ENCODE measurements around the gene NIPSNAP3A.
"Not testable (repeated sequence)": the region's sequence is repeated elsewhere in the genome, so short reads cannot be mapped to it uniquely, and the experiment has no call there.

Gene NIPSNAP3A

DNA sequence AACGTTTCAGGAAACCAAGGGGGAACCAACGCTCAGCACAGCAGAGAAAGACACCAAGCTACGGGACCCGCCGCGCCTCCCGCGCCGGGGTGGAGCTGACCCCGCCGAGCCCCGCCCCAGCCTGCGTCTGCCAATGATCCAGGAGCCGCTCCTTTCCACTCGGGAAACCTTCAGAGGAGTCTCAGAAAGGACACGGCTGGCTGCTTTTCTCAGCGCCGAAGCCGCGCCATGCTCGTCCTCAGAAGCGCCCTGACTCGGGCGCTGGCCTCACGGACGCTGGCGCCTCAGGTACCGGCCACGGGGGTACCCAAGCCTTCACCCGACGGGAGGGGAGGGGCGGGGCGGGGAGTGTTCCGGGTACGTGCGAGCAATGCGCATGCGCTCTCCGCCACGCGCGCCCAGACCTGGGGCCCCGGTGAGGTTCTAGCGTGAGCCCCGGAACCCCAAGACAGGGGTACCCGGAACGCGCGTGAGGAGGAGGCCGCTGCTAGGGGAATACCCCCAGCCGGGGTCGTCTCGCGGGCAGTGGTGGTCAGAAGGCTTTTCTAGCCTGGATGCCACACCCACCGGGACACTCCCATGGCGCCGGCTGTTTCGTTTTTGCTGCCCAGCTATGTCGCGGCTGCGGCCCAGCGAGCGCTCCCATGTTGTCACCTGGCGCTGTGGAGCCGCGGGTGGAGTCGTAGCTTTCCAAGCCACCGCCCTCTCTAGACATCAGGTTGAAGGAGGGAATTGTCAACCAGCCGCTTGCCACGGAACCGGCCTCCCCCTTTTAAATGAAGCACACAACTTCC, at the start of gene NIPSNAP3A:
NIPSNAP3A (plus strand) TSS at position 119 of the 794 bp plus-strand sequence; CDS start at position 229, 110 bp downstream.
- DNase-seq (ENCODE audit: low read depth), result peak; percentile 55

- peak; percentile 14 for DNase-seq (ENCODE audit: low read depth)
These were observed 47.2 kb upstream of the NIPSNAP3A start for GRCh38 chr9:104700306-104700705.

- not testable (repeated sequence) for DNase-seq (ENCODE audit: low read depth)
These were observed 38.7 kb upstream of the NIPSNAP3A start for GRCh38 chr9:104708737-104709136.

DNA sequence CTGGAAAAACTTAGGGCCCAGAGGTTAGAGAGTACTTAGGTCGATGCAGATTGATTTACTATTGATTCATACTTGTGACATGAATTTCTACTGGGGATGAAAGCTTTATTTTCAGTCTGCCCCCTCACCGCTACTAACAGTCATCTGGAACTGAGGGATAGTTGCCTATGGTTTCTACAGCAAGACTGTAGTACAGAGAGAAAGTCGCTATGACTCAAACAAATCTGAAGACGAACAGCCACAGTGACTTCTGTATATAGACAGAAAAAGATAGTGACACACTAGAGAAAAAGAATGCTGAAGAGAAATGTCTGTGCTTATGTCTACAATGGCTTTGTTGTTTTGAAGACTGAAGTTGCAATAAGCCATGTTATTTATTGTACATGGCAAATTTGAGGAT, 35.9 kb upstream of the NIPSNAP3A start:
- no peak for DNase-seq (ENCODE audit: low read depth)

- no peak for DNase-seq (ENCODE audit: low read depth)
These were observed 22.5 kb upstream of the NIPSNAP3A start for GRCh38 chr9:104725014-104725413.

- no peak for DNase-seq (ENCODE audit: low read depth)
These were observed 9.0 kb upstream of the NIPSNAP3A start for GRCh38 chr9:104738452-104738851.

DNA sequence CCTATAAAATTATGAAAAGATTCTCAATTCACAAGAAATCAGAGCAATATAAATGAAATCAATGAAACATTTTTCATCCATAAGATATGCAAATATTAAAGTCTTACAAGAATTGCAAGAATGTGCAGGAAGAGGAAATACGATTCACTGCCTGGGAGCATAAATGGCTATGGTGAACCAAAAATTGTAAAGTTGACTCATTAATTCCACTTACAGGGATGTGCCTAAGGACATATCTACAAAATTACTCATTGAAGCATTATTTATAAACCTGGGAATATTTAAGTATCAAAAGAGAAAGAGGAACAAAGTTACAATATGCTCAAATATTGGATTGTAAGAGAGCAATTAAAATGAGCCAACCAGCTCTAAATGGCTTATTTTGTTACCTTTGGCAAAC, 6.9 kb upstream of the NIPSNAP3A start:
- DNase-seq (ENCODE audit: low read depth), result peak; percentile 36

DNA sequence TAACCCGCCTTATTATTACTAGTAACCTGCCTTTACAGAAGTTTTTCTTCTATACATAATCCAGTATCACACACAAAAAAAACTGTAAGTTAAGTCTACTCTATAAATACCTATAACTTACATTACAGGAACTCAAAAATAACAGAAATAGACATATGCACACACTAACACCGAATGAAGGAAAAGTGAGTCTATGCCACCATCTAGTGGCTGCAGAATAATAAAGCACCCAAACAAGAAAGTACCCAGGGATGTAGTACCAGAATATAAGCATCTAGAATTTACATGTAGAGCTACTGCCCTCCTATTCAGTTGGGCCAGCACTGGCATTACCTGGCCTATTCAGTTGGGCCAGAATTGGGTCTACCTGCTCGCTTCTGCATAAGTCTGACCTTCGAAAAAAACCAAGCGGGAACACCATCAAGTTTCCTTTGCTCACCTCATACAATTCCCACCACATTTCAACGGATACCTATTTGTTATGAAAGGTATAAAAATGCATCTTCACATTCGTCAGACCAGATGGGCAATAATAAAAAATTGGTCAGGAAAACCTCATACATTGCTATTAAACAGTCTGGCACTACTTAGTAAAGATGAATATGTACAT, 4.0 kb upstream of the NIPSNAP3A start:
- peak; percentile 65 for DNase-seq (ENCODE audit: low read depth)

GRCh38 chr9:104745852-104746251, 1.6 kb upstream of the NIPSNAP3A start:
- no peak for DNase-seq (ENCODE audit: low read depth)

DNA sequence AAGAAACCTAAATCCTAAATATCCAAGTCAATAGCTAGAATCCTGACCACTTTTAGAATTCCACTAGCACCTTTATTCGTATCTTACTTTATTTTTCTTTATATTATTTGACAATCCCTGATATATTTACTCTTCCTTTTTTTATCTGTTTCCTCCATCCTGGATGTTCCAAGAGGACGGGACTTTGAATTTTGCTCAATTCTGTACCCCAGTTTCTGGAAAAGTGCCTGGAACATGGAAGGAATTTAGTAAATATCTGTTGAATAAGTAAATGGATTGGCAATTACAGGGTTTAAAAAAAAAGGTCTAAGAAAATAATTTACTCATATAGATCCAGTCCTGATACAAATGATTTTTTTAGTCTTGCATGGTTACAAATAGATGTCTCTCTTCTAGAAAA, 1.2 kb upstream of the NIPSNAP3A start:
- no peak for DNase-seq (ENCODE audit: low read depth)

DNA sequence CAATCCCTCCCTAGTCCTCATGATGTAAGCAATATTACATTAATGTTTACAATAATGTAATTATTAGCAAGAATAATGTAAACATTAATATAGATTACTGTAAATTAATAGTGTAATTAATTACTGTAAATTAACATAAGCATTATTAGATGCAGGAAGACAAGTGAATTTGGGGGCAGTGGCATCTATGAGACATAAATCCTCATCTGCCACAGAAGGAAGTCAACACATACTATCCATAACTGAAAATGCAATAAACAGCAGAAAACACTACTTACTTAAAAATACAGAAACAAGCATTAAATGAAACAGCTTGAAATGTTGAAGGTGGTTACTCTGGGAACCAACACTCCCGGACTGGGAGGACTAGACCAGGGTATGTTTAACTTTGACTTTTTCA, 685 bp upstream of the NIPSNAP3A start:
- DNase-seq (ENCODE audit: low read depth), result no peak

DNA sequence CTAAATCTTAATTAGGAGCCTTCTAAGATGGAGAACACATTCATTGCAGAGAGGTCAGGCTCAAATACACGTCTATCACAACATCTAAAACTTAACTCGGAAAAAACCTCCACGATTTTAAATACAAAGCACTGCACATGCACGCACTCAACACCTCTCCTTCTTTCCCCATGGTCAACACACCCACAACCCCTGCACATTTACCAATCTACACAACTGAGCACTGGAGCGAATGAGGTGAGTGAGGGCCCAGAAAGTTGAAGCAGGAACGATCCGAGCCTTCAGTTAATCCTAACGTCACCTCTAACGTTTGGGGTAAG, 278 bp upstream of the NIPSNAP3A start:
- no peak for DNase-seq (ENCODE audit: low read depth)

GRCh38 chr9:104748359-104749031, 1.0 kb downstream of the NIPSNAP3A start:
- DNase-seq (ENCODE audit: low read depth), result peak; percentile 15

DNA sequence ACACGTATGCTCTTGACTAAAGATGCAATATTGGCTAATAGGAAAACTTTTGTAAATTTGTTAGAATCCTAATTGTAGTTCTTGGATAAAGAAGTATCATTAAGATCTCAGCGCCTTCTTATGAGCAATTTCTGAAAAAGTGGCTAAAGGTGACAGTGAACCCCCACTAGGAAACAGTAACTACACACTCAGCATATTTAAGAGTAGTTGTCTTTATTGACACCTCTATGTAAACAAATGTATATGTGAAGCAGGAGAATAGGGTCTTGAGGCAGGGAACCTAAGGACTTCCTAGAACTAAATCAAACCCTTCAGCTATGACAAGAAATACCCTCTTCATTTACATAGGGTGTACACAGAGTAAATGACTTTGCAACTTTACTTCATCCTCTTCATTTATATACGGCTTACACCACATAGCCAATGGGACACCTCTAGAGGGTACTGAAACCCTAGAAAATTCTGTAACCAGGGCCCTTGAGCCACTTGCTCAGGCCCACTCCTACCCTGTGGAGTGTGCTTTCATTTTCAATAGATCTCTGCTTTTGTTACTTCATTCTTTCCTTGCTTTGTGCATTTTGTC, 2.8 kb downstream of the NIPSNAP3A start:
- no peak for DNase-seq (ENCODE audit: low read depth)

DNA sequence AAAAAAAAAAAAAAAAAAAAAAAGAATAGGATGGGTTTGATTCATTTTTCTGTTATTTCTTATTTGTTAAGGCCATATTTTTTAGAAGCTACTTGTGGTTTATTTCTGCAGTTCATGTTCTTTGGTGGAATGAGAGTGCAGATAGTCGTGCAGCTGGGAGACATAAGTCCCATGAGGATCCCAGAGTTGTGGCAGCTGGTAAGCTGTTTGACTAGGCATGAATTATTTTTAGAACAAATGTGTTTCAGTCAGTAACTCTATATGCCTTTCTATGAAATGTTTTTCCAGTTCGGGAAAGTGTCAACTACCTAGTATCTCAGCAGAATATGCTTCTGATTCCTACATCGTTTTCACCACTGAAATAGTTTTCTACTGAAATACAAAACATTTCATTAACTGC, 11.5 kb downstream of the NIPSNAP3A start:
- DNase-seq (ENCODE audit: low read depth), result no peak

DNA sequence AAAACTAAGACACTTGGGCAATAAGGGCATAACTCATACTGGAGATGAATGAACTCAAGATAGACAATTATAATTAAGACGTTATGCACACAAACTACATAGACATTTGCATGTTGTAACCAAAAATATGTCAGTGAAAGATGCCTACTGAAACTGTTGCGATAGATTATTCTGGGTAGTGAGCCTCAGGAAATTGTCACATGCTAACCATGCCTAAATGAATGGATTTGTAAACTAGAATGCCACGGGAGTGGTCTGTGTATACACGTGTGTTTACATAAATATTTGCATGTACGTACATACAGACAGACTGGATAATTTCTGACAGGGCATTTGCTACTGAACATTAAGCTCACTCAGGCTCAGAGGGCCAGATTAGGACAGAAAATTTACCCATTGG, 17.7 kb downstream of the NIPSNAP3A start:
- no peak for DNase-seq (ENCODE audit: low read depth)

DNA sequence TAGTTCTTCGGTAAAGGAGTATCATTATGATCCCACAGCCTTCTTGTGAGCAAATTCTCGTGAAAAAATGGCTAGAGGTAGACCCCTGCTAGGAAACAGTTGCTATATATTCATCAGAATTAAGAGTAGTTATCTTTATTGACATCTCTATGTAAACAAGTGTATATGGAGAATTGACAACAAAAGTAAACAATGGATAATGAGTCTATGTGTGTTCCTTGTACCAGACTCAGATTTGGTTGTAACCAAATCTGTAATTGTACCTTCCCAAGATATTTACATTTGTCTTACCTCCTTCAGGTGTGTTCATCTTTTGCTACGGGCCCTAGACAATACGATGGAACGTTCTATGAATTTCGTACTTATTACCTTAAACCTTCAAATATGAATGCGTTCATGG, 18.5 kb downstream of the NIPSNAP3A start:
- DNase-seq (ENCODE audit: low read depth), result no peak

GRCh38 chr9:104767507-104767906, 20.0 kb downstream of the NIPSNAP3A start:
- DNase-seq (ENCODE audit: low read depth), result no peak

DNA sequence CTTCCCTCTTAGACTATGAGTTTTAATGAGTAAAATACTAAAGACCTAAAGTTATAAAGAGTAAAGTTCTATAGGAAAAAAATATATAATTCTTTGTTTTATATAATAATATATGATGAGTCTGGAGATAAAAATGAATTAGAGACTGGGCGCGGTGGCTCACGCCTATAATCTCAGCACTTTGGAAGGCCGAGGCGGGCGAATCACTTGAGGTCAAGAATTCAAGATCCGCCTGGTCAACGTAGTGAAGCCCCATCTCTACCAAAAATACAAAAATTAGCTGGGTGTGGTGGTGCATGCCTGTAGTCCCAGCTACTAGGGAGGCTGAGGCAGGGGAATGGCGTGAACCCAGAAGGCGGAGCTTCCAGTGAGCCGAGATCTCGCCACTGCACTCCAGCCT, 21.5 kb downstream of the NIPSNAP3A start:
- not testable (repeated sequence) for DNase-seq (ENCODE audit: low read depth)

DNA sequence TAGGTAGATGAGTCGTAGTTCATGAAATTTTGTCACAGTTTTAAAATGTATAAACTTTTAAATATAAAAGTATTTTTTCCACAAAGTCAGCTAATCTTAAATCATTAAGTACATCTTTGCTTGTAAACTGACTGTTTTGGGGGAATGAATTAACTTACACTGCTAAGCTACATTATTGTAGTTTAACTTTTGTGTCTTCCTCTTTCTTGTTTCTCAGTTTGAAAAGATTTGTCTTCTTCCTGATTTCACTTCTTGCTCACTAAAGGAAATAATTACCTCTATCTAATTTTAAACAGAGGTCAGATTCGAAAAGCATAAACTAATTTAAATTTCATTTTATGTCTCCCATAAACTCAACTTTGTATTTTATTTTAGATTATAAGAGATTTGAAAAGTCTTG, 22.2 kb downstream of the NIPSNAP3A start:
- DNase-seq (ENCODE audit: low read depth), result no peak

DNA sequence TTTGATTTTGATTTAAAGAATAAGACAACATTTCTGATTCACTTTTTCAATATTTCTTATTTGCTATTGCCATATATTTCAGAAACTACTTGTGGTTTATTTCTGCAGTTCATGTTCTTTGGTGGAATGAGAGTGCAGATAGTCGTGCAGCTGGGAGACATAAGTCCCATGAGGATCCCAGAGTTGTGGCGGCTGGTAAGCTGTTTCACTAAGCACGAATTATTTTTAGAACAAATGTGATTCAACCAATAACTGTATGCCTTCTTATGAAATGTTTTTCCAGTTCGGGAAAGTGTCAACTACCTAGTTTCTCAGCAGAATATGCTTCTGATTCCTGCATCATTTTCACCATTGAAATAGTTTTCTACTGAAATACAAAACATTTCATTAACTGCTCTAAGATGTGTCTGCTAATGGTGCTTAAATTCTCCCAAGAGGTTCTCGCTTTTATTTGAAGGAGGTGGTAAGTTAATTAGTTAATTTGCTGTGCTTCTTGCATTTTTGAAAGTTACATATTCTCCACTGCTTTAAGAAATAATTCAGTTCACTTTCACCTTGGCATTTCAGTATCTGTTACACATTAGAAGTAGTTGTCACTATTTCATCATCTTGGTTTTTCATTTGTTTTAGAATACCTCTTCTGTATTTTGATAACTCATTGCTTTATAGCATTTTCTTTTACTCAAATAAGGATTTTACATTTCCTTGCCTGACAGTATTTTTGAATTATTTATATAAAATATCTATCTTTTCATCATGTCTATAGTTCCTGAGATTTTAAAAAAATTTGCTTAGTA, 25.4 kb downstream of the NIPSNAP3A start:
- DNase-seq (ENCODE audit: low read depth), result no peak

- peak; percentile 86 for DNase-seq (ENCODE audit: low read depth)
These were observed 26.6 kb downstream of the NIPSNAP3A start for GRCh38 chr9:104774132-104774531.
